ENCODE measurements around the gene FSTL4. TPM values are rescaled to one million over a fixed set of nuclear protein-coding genes. Genes with fewer than 3 reads are reported as not detected.

Gene FSTL4
- total RNA-seq, 1 experiment from 2014 or later: not detected

DNA sequence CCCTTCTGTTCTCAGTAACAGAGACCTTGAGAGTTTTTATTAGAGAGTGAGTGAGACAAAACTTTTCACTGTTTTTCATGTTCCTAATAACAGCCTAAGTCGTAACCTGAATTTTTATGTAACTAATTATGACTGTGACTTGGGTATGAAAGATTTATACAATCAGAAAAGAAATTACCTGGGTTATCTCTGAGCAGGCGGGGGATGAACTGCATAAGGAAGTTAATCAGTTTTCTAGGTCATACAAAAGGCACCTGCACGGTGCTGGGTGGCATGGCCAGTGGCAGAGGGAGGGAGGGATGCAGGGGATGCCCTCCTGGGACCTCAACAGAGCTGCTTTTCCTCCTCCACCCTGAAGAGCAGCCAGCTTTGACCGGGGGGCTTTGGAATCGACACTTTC, 340.7 kb downstream of the FSTL4 start:
- no peak overlapping the region for H3K4me3 ChIP-seq (ENCODE audit: low read length)
- no peaks in the 10 kb centered on the region for H3K27me3 ChIP-seq (ENCODE audit: low read length)
- no peak overlapping the region for H3K27ac ChIP-seq (ENCODE audit: low read length)
- H3K36me3 ChIP-seq (ENCODE audit: insufficient read depth, low read length): no peaks in the 10 kb centered on the region
- no peaks in the 10 kb centered on the region for H3K9me3 ChIP-seq (ENCODE audit: low read length)
- no peaks in the 10 kb centered on the region for H4K20me1 ChIP-seq (ENCODE audit: insufficient read depth, low read depth, low read length)
- H3K4me2 ChIP-seq (ENCODE audit: low read depth, low read length, poor library complexity, severe bottlenecking): no peak overlapping the region
- no peak for DNase-seq
- H3K4me1 ChIP-seq (ENCODE audit: low read length): no peaks in the 10 kb centered on the region
- H3K79me2 ChIP-seq (ENCODE audit: low read length): no peaks in the 10 kb centered on the region
- no peak overlapping the region for H2AFZ ChIP-seq (ENCODE audit: low read length)
- no peak overlapping the region for H3K9ac ChIP-seq (ENCODE audit: low read length)
- H3K9me2 ChIP-seq (replicated peaks; ENCODE audit: insufficient read depth, low read length): no peaks in the 10 kb centered on the region

DNA sequence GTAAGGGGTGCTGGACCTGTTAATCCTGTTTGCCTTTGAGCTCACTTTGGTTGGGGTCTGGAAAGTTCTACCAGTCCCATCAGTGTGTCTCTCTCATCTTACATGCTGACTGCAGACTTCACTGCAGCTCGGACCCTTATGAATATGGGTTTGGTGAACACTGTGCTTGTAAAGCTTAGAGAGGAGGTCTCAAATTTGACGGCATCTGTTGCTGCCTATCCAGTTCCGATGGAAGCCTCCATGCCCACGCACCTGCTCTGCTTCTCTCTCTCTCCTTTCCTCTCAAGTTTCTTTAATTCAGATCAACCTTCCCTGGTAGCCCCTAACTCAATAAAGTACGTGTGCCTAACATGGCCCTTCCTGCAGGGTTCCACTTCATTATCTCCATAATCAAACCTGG, 342.6 kb downstream of the FSTL4 start:
- Histone ChIP-seq H2AFZ (ENCODE audit: low read length) (no peak overlapping the region), H3K9ac (ENCODE audit: low read length) (no peak overlapping the region), H3K9me3 (ENCODE audit: low read length) (no peaks in the 10 kb centered on the region), H3K4me3 (ENCODE audit: low read length) (no peak overlapping the region), H3K4me1 (ENCODE audit: low read length) (no peaks in the 10 kb centered on the region), H3K27ac (ENCODE audit: low read length) (no peak overlapping the region), H3K9me2 (replicated peaks; ENCODE audit: insufficient read depth, low read length) (no peaks in the 10 kb centered on the region), H3K27me3 (ENCODE audit: low read length) (no peaks in the 10 kb centered on the region), H4K20me1 (ENCODE audit: insufficient read depth, low read depth, low read length) (no peaks in the 10 kb centered on the region), H3K79me2 (ENCODE audit: low read length) (no peaks in the 10 kb centered on the region), H3K36me3 (ENCODE audit: insufficient read depth, low read length) (no peaks in the 10 kb centered on the region), H3K4me2 (ENCODE audit: low read depth, low read length, poor library complexity, severe bottlenecking) (no peak overlapping the region)
- DNase-seq: no peak

DNA sequence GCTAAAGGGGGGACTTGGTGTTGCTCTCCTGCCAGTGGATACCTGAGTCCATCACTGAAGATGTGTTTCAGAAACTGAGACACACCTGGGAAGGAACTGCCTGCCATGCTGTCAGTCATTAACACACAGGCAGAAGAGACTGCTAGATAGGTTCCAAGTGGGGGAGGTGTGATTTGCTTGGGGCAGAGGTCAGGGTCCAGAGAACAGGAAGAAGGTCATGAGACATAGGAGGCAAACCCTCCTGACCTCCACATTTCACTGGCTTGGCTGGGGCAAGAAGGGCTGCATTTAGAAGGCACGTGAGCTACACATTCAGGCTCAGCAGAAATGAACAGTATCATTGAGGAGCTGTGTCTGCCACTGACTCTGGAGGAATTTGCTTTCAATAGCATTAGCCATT, 344.7 kb downstream of the FSTL4 start:
- Histone ChIP-seq H2AFZ (ENCODE audit: low read length) (no peak overlapping the region), H3K9me3 (ENCODE audit: low read length) (no peaks in the 10 kb centered on the region), H3K9me2 (replicated peaks; ENCODE audit: insufficient read depth, low read length) (no peaks in the 10 kb centered on the region), H3K27me3 (ENCODE audit: low read length) (no peaks in the 10 kb centered on the region), H3K4me2 (ENCODE audit: low read depth, low read length, poor library complexity, severe bottlenecking) (no peak overlapping the region), H3K27ac (ENCODE audit: low read length) (no peak overlapping the region), H4K20me1 (ENCODE audit: insufficient read depth, low read depth, low read length) (no peaks in the 10 kb centered on the region), H3K36me3 (ENCODE audit: insufficient read depth, low read length) (no peaks in the 10 kb centered on the region), H3K4me1 (ENCODE audit: low read length) (no peaks in the 10 kb centered on the region), H3K9ac (ENCODE audit: low read length) (no peak overlapping the region), H3K4me3 (ENCODE audit: low read length) (no peak overlapping the region), H3K79me2 (ENCODE audit: low read length) (no peaks in the 10 kb centered on the region)
- DNase-seq: no peak

- no peak overlapping the region for H3K9ac ChIP-seq (ENCODE audit: low read length)
- no peaks in the 10 kb centered on the region for H4K20me1 ChIP-seq (ENCODE audit: insufficient read depth, low read depth, low read length)
- no peaks in the 10 kb centered on the region for H3K4me1 ChIP-seq (ENCODE audit: low read length)
- H3K9me3 ChIP-seq (ENCODE audit: low read length): no peaks in the 10 kb centered on the region
- H3K27ac ChIP-seq (ENCODE audit: low read length): no peak overlapping the region
- H3K27me3 ChIP-seq (ENCODE audit: low read length): no peaks in the 10 kb centered on the region
- no peak for DNase-seq
- H3K9me2 ChIP-seq (replicated peaks; ENCODE audit: insufficient read depth, low read length): no peaks in the 10 kb centered on the region
- H3K36me3 ChIP-seq (ENCODE audit: insufficient read depth, low read length): no peaks in the 10 kb centered on the region
- H3K4me3 ChIP-seq (ENCODE audit: low read length): no peak overlapping the region
- no peak overlapping the region for H2AFZ ChIP-seq (ENCODE audit: low read length)
- no peak overlapping the region for H3K4me2 ChIP-seq (ENCODE audit: low read depth, low read length, poor library complexity, severe bottlenecking)
- H3K79me2 ChIP-seq (ENCODE audit: low read length): no peaks in the 10 kb centered on the region
These were observed 345.4 kb downstream of the FSTL4 start for GRCh38 chr5:133266966-133267365.

DNA sequence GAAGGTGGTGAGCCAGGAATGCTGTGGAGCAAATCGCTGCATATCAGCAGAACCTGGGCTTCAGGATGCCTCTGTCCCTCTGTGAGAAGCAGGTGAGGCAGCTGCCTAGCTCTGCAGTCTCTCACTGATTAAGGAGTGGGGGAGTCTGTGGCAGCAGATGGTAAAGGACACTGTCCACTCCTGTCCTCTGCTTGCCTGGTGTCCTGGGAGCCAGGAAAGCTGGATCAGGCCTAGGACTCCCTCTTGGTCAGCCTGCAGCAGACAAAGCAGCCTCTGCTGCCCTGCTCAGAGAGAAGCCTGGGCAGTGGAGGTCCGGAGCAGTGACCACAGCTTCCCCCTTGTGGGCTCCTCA, 345.8 kb downstream of the FSTL4 start:
- Histone ChIP-seq H3K79me2 (ENCODE audit: low read length) (no peaks in the 10 kb centered on the region), H3K9ac (ENCODE audit: low read length) (no peak overlapping the region), H4K20me1 (ENCODE audit: insufficient read depth, low read depth, low read length) (no peaks in the 10 kb centered on the region), H2AFZ (ENCODE audit: low read length) (no peak overlapping the region), H3K9me3 (ENCODE audit: low read length) (no peaks in the 10 kb centered on the region), H3K27ac (ENCODE audit: low read length) (no peak overlapping the region), H3K9me2 (replicated peaks; ENCODE audit: insufficient read depth, low read length) (no peaks in the 10 kb centered on the region), H3K4me3 (ENCODE audit: low read length) (no peak overlapping the region), H3K27me3 (ENCODE audit: low read length) (no peaks in the 10 kb centered on the region), H3K36me3 (ENCODE audit: insufficient read depth, low read length) (no peaks in the 10 kb centered on the region), H3K4me2 (ENCODE audit: low read depth, low read length, poor library complexity, severe bottlenecking) (no peak overlapping the region), H3K4me1 (ENCODE audit: low read length) (no peaks in the 10 kb centered on the region)
- no peak for DNase-seq

- H3K79me2 ChIP-seq (ENCODE audit: low read length): no peaks in the 10 kb centered on the region
- no peaks in the 10 kb centered on the region for H4K20me1 ChIP-seq (ENCODE audit: insufficient read depth, low read depth, low read length)
- DNase-seq: no peak
- no peak overlapping the region for H3K9ac ChIP-seq (ENCODE audit: low read length)
- H3K27me3 ChIP-seq (ENCODE audit: low read length): no peaks in the 10 kb centered on the region
- H3K4me1 ChIP-seq (ENCODE audit: low read length): no peaks in the 10 kb centered on the region
- no peaks in the 10 kb centered on the region for H3K36me3 ChIP-seq (ENCODE audit: insufficient read depth, low read length)
- no peak overlapping the region for H3K4me2 ChIP-seq (ENCODE audit: low read depth, low read length, poor library complexity, severe bottlenecking)
- no peaks in the 10 kb centered on the region for H3K9me3 ChIP-seq (ENCODE audit: low read length)
- H3K9me2 ChIP-seq (replicated peaks; ENCODE audit: insufficient read depth, low read length): no peaks in the 10 kb centered on the region
- no peak overlapping the region for H3K27ac ChIP-seq (ENCODE audit: low read length)
- H2AFZ ChIP-seq (ENCODE audit: low read length): no peak overlapping the region
- H3K4me3 ChIP-seq (ENCODE audit: low read length): no peak overlapping the region
These were observed 346.4 kb downstream of the FSTL4 start for GRCh38 chr5:133265720-133266526.

DNA sequence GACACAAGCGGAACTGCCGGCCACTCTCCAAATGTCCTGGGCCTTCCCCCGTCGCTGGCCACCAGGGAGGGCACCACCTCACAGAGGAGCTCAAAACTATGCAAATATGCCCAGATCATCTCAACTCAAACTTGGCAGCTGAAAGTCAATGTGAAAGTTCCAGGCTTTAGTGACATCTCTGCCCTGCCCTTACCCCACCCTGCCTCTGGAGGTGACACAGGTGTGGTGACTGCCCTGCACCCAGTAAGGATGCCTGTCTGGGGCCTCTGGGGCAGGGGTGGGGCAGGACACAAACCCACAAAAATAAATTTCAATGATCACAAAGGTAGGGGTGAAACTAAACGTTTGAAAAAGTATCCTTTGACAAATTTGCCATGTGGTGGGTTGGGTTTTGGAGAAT, 347.1 kb downstream of the FSTL4 start:
- no peak for DNase-seq
- H2AFZ ChIP-seq (ENCODE audit: low read length): no peak overlapping the region

GRCh38 chr5:133262690-133263089, 349.7 kb downstream of the FSTL4 start:
- DNase-seq: no peak
- Histone ChIP-seq H3K27me3 (ENCODE audit: low read length) (no peaks in the 10 kb centered on the region), H3K9ac (ENCODE audit: low read length) (no peak overlapping the region), H3K9me3 (ENCODE audit: low read length) (no peaks in the 10 kb centered on the region), H3K9me2 (replicated peaks; ENCODE audit: insufficient read depth, low read length) (no peaks in the 10 kb centered on the region), H3K4me1 (ENCODE audit: low read length) (no peaks in the 10 kb centered on the region), H4K20me1 (ENCODE audit: insufficient read depth, low read depth, low read length) (0 out of 2 replicates have a peak, but pooled peaks cover 6% of the 10 kb centered on the region), H3K79me2 (ENCODE audit: low read length) (no peaks in the 10 kb centered on the region), H3K36me3 (ENCODE audit: insufficient read depth, low read length) (no peaks in the 10 kb centered on the region), H3K4me2 (ENCODE audit: low read depth, low read length, poor library complexity, severe bottlenecking) (no peak overlapping the region), H3K27ac (ENCODE audit: low read length) (no peak overlapping the region), H2AFZ (ENCODE audit: low read length) (no peak overlapping the region), H3K4me3 (ENCODE audit: low read length) (no peak overlapping the region)

More for the DNA sequence above, 347.1 kb downstream of the FSTL4 start:
- Histone ChIP-seq H3K9me3 (ENCODE audit: low read length) (no peaks in the 10 kb centered on the region), H3K9me2 (replicated peaks; ENCODE audit: insufficient read depth, low read length) (no peaks in the 10 kb centered on the region), H3K4me3 (ENCODE audit: low read length) (no peak overlapping the region), H3K79me2 (ENCODE audit: low read length) (no peaks in the 10 kb centered on the region), H3K27ac (ENCODE audit: low read length) (no peak overlapping the region), H3K27me3 (ENCODE audit: low read length) (no peaks in the 10 kb centered on the region), H3K9ac (ENCODE audit: low read length) (no peak overlapping the region), H4K20me1 (ENCODE audit: insufficient read depth, low read depth, low read length) (no peaks in the 10 kb centered on the region), H3K36me3 (ENCODE audit: insufficient read depth, low read length) (no peaks in the 10 kb centered on the region), H3K4me1 (ENCODE audit: low read length) (no peaks in the 10 kb centered on the region), H3K4me2 (ENCODE audit: low read depth, low read length, poor library complexity, severe bottlenecking) (no peak overlapping the region)

Data from Karpas-422 (cell line).